Naive B cell (primary cell): ENCODE measurements around the gene FANCC. TPM values are rescaled to one million over a fixed set of nuclear protein-coding genes. Genes with fewer than 3 reads are reported as not detected.

Experiments used
- ATAC-seq, 2 donors: fragments of 150-1000 bp; cut with Tn5 transposase; 2 replicates each; pipeline ENCODE4 v1.10.0; 2021; ENCODE audit warnings: low read depth in 2 of 2, mild to moderate bottlenecking in 2 of 2, moderate library complexity in 2 of 2
- DNase-seq: peaks from one replicate; pipeline ENCODE4 v3.0.0; 2022
- H3K27ac Mint-ChIP-seq, 6 donors: one replicate each; pipeline ENCODE4 v1.8.0; 2020 to 2022; ENCODE audit warnings: mild to moderate bottlenecking in 6 of 6, mixed read lengths in 6 of 6, moderate library complexity in 5 of 6, inconsistent platforms in 2 of 6
- H3K27me3 Mint-ChIP-seq, 3 donors: one replicate each; pipeline ENCODE4 v1.8.0; 2021 to 2022; ENCODE audit warnings: mixed read lengths in 3 of 3, mild to moderate bottlenecking in 1 of 3
- H3K36me3 Mint-ChIP-seq, 2 donors: one replicate each; pipeline ENCODE4 v1.8.0; 2020 to 2022; ENCODE audit warnings: mixed read lengths in 2 of 2, inconsistent platforms in 1 of 2, mild to moderate bottlenecking in 1 of 2
- H3K4me1 Mint-ChIP-seq, 3 donors: one replicate each; pipeline ENCODE4 v1.8.0; 2020 to 2022; ENCODE audit warnings: mixed read lengths in 3 of 3, inconsistent platforms in 1 of 3, mild to moderate bottlenecking in 1 of 3, moderate library complexity in 1 of 3
- H3K4me3 Mint-ChIP-seq, 8 donors: one replicate each; pipeline ENCODE4 v1.8.0; 2020 to 2022; ENCODE audit warnings: mild to moderate bottlenecking in 8 of 8, mixed read lengths in 8 of 8, moderate library complexity in 8 of 8, inconsistent platforms in 2 of 8
- H3K9me3 Mint-ChIP-seq, 7 donors: one replicate each; pipeline ENCODE4 v1.8.0; 2020 to 2022; ENCODE audit warnings: mixed read lengths in 7 of 7, mild to moderate bottlenecking in 5 of 7, inconsistent platforms in 2 of 7, moderate library complexity in 1 of 7
- polyA plus RNA-seq, 6 donors: library from polyadenylated mRNA; unstranded; fragments of 300-500 nt; fragmentation: Illumina TruSeq; gene quantifications; one replicate each; pipeline ENCODE4 v1.2.3, GENCODE V29; 2021; ENCODE audit warnings: low read depth in 6 of 6

FANCC gene
- polyA plus RNA-seq, 6 donors from 2014 or later = 1.3 to 11.8 (median 3.4) TPM

DNA sequence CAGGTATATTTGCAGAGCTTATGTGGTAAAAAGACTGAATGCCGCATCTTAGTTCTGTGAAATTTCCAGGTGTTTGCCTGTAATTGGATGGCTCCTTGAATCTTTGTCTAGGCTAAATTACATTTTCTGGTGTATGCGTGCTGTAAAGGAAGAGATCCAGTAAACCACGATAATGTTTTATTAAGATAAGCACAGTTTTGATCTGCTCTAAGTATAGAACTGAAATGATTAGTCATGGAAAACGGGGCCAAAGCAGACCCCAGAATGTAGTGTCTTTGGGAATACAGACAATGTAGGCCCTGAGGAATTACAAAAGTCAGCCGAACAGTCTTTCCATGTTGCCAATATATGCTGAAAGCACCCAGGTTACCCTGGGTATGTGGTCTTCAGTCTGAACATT lies 257.3 kb downstream of the FANCC start:
- Mint-ChIP-seq H3K4me3 (no peak overlapping the region), H3K27ac (no peak overlapping the region), H3K9me3 (no peaks in the 10 kb centered on the region), H3K27me3 (no peaks in the 10 kb centered on the region), H3K4me1 (peaks cover 0 to 5% (median 3%) of the 10 kb centered on the region in 3 donors), H3K36me3 (peaks cover 9 to 15% of the 10 kb centered on the region in 2 donors)
- ATAC-seq (no peak), DNase-seq (no peak)

DNA sequence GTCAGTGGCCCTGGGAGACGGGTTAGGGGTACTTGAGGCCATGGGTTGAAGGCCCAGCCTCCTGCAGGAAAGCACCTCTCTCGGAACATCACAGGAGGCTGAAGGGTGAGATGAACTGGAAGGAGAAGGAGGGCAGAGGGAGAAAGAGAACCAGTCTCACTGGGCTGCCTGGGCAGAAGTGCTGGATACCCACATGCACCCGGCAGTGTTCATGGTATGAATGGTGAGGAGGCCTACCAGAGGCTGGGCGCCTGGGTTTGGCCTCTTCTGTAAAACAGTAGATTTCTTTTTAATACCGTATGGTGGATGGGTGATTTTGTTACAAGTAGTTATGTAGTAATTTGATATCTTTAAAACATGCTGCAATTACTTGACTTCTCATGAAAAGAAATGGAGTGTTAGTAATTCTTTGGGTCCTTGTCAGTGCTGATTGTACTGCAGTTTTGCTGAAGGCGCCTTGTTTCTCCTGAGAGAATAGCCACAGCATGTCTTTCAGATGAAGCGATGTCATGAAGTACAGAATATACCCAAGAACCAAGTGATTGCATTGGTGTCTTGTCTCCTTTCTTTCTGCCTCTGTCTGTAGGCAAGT lies 258.6 kb downstream of the FANCC start:
- Mint-ChIP-seq H3K27me3 (no peaks in the 10 kb centered on the region), H3K27ac (peak overlapping the region in 3 of 6 donors; percentile 35 to 66 (median 47)), H3K4me3 (no peak overlapping the region), H3K36me3 (peaks cover 9 to 15% of the 10 kb centered on the region in 2 donors), H3K4me1 (peaks cover 0 to 5% (median 3%) of the 10 kb centered on the region in 3 donors), H3K9me3 (no peaks in the 10 kb centered on the region)
- DNase-seq = no peak
- ATAC-seq = no peak

DNA sequence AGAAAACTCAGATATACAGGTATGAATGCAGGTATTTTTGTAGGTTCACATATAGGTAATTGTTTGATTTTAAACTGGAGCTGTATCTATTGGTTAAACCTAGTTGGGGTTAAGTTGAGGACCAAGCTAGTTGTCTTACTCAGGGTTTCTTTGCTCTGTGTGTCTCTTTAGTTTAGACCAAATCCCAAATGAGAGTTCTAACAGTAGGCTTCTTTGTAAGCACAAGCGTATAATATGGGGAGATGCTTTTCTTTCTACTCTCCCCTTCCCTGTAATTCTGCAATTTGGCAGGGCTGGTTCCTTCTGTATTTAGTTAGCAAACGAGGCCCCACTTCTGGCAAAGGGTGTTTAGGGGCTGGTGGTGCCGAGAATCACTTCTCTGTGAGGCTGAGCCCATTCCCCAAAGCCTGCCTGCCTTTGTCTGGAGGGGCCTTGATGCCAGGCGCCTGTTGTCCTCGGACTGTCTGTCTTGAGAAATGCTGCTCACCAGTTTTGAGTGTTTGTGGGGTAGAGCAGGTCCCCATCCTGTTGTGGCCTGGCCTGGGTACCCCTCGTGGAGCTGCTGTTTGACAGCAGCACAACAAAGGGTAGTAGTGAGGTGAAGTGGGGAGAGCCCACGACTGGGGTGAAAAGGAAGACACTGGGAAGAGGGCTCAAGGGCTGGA lies 259.3 kb downstream of the FANCC start:
- ATAC-seq (no peak), DNase-seq (no peak)
- H3K27me3 Mint-ChIP-seq = no peaks in the 10 kb centered on the region
- no peaks in the 10 kb centered on the region for H3K9me3 Mint-ChIP-seq
- H3K4me3 Mint-ChIP-seq = peak overlapping the region in 1 of 8 donors; percentile 1
- peaks cover 0 to 5% (median 3%) of the 10 kb centered on the region in 3 donors for H3K4me1 Mint-ChIP-seq
- peaks cover 2 to 9% of the 10 kb centered on the region in 2 donors for H3K36me3 Mint-ChIP-seq
- peak overlapping the region in 2 of 6 donors; percentile 35 to 66 for H3K27ac Mint-ChIP-seq

DNA sequence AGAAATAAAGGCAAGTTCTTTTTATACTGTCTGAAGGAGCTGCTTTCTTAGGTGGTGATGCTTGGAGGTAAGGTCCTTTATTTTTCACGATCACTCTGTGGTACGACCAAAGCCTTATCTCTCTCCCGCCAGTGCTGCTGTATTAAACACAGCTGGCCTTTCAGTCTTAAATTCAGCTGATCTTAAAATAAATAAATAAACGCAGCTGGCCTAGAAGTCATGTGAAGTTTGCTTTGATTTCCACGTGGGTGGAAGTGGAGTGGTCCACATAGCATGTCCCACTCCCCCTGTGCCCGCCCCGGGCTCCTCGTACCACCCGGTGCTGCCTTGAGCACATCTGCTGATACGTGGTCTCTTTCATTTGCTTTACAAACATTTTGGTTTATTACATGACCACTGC lies 260.4 kb downstream of the FANCC start:
- DNase-seq (no peak), ATAC-seq (no peak)
- Mint-ChIP-seq H3K27me3 (no peaks in the 10 kb centered on the region), H3K9me3 (peaks cover 0 to 2% (median 0%) of the 10 kb centered on the region in 7 donors), H3K27ac (no peak overlapping the region), H3K36me3 (peaks cover 0 to 5% of the 10 kb centered on the region in 2 donors), H3K4me1 (peaks cover 0 to 4% (median 3%) of the 10 kb centered on the region in 3 donors), H3K4me3 (peak overlapping the region in 1 of 8 donors; percentile 15)

DNA sequence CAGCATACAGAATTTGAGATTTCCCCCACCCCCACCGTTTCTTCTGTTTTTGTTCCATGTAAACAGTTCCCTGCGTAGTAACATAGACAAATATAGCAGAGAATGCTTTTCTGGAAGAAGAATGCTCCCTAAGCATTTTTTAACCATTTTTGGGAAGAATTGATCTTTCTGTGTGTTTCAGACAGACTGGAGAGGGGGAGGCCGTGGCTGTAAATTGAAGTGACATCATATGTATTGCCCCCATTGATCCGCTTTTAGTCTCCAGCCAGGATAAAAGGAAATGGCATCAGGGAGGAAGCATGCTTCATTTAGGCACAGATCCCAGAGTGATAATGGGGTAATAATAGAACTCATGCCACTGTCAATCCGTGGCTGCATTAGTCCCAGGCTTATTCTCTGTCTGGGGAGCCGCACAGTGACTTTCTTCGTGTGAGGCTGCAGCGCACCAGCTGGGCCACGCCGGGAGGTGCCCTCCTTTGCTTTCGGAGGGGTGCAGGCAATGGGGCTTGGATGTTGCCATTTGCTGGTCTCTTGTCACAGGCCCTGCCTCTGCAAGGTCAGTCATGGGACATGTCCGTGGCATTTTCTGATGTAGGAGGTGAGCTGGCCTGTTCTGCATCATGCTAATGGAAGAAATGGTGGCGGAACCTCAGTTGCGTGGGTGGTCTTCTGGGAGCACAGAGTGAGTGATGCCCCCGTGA lies 261.5 kb downstream of the FANCC start:
- Mint-ChIP-seq H3K9me3 (peaks cover 0 to 2% (median 0%) of the 10 kb centered on the region in 7 donors), H3K27me3 (no peaks in the 10 kb centered on the region), H3K4me1 (peaks cover 0 to 3% (median 0%) of the 10 kb centered on the region in 3 donors), H3K27ac (peak overlapping the region in 1 of 6 donors; percentile 54), H3K4me3 (no peak overlapping the region), H3K36me3 (no peaks in the 10 kb centered on the region)
- no peak for ATAC-seq
- DNase-seq = no peak

DNA sequence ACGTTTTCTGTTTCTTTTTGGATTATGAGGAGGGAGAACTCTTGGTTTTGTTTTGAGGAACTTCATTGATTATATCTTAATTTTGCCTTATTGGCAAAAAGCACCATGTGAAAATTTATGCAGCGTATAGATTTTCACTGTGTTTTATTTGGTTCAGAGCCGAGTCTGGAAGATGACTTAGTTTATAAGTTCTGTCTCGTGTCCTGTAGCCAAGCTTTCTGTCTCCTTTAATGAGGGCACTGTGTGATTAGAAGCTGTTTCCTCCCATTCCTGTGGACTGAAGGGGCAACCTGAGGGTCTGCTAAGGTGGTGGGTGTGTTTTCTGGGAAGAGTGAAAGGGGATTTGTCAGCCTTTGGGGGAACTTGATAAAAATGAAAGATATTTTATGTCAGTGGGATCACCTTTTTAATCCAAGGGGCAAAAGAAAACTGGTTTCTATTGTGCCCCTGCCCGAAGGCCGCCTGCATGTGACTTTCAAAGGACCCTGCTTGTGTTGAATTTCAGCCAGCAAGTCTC lies 262.1 kb downstream of the FANCC start:
- Mint-ChIP-seq H3K27ac (no peak overlapping the region), H3K9me3 (peaks cover 0 to 2% (median 0%) of the 10 kb centered on the region in 7 donors), H3K27me3 (peaks cover 0 to 5% (median 0%) of the 10 kb centered on the region in 3 donors), H3K36me3 (no peaks in the 10 kb centered on the region), H3K4me1 (peaks cover 0 to 3% (median 0%) of the 10 kb centered on the region in 3 donors), H3K4me3 (no peak overlapping the region)
- ATAC-seq (no peak), DNase-seq (no peak)

DNA sequence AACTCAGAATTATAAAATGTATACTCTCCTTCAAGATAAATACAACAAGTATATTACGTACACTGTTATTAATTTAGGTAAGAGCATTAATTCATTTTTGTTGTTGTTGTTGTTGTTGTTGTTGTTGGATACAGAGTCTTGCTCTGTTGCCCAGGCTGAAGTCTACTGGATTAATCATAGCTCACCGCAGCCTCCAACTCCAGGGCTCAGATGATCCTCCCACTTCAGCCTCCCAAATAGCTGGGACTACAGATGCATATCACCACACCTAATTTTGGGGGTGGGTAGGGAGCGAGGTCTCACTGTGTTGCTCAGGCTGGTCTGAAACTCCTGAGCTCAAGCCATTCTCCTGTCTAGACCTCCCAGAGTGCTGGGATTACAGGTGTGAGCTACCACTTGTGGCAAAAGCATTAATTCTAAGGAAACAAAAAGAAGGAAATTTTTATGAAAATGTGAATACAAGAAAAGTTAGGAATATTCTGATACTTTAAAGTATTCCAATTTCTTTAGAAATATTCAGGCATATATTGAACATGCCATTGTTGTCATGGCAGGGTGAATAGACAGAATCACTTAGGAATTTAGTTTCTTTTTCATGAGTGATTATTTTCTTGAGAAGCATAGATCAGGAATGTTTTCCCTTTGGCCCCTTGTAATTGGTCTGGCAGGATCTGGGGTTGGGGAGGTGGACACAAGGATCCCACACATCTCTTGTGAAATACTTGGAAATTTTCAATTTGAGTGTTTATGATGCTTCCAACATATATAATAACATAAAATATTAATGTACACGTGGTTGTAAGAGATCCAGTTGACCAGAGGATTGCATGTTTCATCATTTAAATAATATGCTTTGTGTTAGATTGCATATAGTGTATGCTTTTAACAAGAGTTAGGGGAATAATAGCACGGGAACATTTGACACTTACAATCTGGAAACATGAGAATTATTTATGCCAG lies 263.6 kb downstream of the FANCC start:
- H3K4me1 Mint-ChIP-seq = peaks cover 2 to 5% (median 3%) of the 10 kb centered on the region in 3 donors

DNA sequence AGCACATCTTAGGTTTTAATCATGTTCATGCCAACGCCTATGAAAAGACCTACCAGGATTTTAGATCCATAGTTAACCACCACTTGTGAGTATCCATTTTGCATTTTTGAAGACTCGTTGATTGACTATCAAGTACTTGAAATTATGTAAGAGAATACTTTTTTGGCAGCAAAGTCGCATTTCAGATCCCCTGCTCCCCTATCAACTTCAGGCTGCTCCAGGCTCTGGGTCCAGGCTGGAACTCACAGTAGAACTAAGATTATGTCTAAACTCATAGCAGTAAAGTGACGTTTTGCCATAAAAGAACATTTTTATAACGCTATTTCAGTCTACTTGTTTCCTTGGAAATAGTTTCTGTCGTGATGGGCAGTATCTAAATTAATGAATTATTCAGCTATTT lies 267.7 kb downstream of the FANCC start:
- Mint-ChIP-seq H3K27me3 (peaks cover 8 to 19% (median 15%) of the 10 kb centered on the region in 3 donors), H3K9me3 (peaks cover 0 to 2% (median 0%) of the 10 kb centered on the region in 7 donors), H3K36me3 (peaks cover 0 to 3% of the 10 kb centered on the region in 2 donors), H3K27ac (no peak overlapping the region), H3K4me1 (peaks cover 4 to 7% (median 6%) of the 10 kb centered on the region in 3 donors), H3K4me3 (no peak overlapping the region)
- DNase-seq (no peak), ATAC-seq (no peak)

More for the DNA sequence above, 263.6 kb downstream of the FANCC start:
- Mint-ChIP-seq H3K9me3 (peaks cover 0 to 2% (median 0%) of the 10 kb centered on the region in 7 donors), H3K4me3 (no peak overlapping the region), H3K27me3 (peaks cover under 1 to 10% (median 6%) of the 10 kb centered on the region in 3 donors), H3K27ac (no peak overlapping the region), H3K36me3 (no peaks in the 10 kb centered on the region)
- no peak for ATAC-seq
- DNase-seq = no peak

Other genes starting within 250 kb of the FANCC start
- gene PTCH1, start 199.3 kb upstream of the FANCC start, polyA plus RNA-seq = 1 to 10 TPM in 5 of 6 donors, under 1 TPM in 1; 0.21 to 8.3 (median 2.4) TPM